Mesenchymal stem cell (in vitro differentiated cells and primary cell): ENCODE data around the gene RERE.

ENCODE experiments used
- DNase-seq: peaks from one replicate; pipeline ENCODE4 v3.0.0-alpha.2; 2013
- H2AFZ ChIP-seq: one replicate; pipeline ENCODE4 v1.6.1; 2013; ENCODE audit warnings: low read depth, mild to moderate bottlenecking, control low read depth, inconsistent platforms, low read length, moderate library complexity
- H2AK5ac ChIP-seq: 2 replicates; pipeline ENCODE4 v1.6.1; 2013; ENCODE audit warnings: low read length, moderate library complexity, mild to moderate bottlenecking, inconsistent platforms; ENCODE audit not compliant: severe bottlenecking
- H2BK120ac ChIP-seq: one replicate; pipeline ENCODE4 v1.6.1; 2013; ENCODE audit warnings: low read depth, mild to moderate bottlenecking, inconsistent platforms, low read length, moderate library complexity
- H2BK12ac ChIP-seq, 2 experiments: one replicate each; pipeline ENCODE4 v1.6.1; 2013; ENCODE audit warnings: inconsistent platforms in 2 of 2, low read length in 2 of 2, mild to moderate bottlenecking in 2 of 2, moderate library complexity in 2 of 2, control low read depth in 1 of 2
- H2BK15ac ChIP-seq: one replicate; pipeline ENCODE4 v1.6.1; 2013; ENCODE audit warnings: mild to moderate bottlenecking, low read depth, inconsistent platforms; ENCODE audit not compliant: poor library complexity, severe bottlenecking
- H2BK5ac ChIP-seq: 2 replicates; pipeline ENCODE4 v1.6.1; 2013; ENCODE audit warnings: low read depth, mild to moderate bottlenecking, low read length, control low read depth, inconsistent platforms; ENCODE audit not compliant: poor library complexity, severe bottlenecking
- H3K14ac ChIP-seq, 2 experiments: one replicate each; pipeline ENCODE4 v1.6.1; 2013; ENCODE audit warnings: inconsistent platforms in 2 of 2, low read length in 2 of 2, control low read depth in 1 of 2, mild to moderate bottlenecking in 1 of 2, moderate library complexity in 1 of 2
- H3K18ac ChIP-seq, 2 experiments: one replicate each; pipeline ENCODE4 v1.6.1; 2013; ENCODE audit warnings: inconsistent platforms in 2 of 2, low read length in 2 of 2, control low read depth in 1 of 2, low read depth in 1 of 2, mild to moderate bottlenecking in 1 of 2
- H3K23ac ChIP-seq, 2 experiments: one replicate each; pipeline ENCODE4 v1.6.1; 2013; ENCODE audit warnings: inconsistent platforms in 2 of 2, low read length in 2 of 2, mild to moderate bottlenecking in 2 of 2, moderate library complexity in 2 of 2, control low read depth in 1 of 2
- H3K27ac ChIP-seq: 2 replicates; pipeline ENCODE4 v1.5.1; 2013; ENCODE audit warnings: mild to moderate bottlenecking, moderate library complexity, low read length, control low read depth, inconsistent platforms; ENCODE audit not compliant: poor library complexity, severe bottlenecking
- H3K27me3 ChIP-seq, 2 experiments: 2 replicates each; pipeline versions ENCODE4 v1.6.1 to v1.7.0; 2013; ENCODE audit warnings: low read length in 2 of 2, mild to moderate bottlenecking in 2 of 2, moderate library complexity in 2 of 2, control low read depth in 1 of 2, inconsistent platforms in 1 of 2; ENCODE audit not compliant: control insufficient read depth in 1 of 2, insufficient read depth in 1 of 2
- H3K36me3 ChIP-seq, 2 experiments: 2 replicates each; pipeline versions ENCODE4 v1.6.1 to v1.7.0; 2013; ENCODE audit warnings: low read length in 2 of 2, control low read depth in 1 of 2, inconsistent platforms in 1 of 2, low read depth in 1 of 2, mild to moderate bottlenecking in 1 of 2; ENCODE audit not compliant: insufficient read depth in 2 of 2, control insufficient read depth in 1 of 2
- H3K4ac ChIP-seq, 2 experiments: one replicate each; pipeline ENCODE4 v1.6.1; 2013; ENCODE audit warnings: inconsistent platforms in 2 of 2, low read length in 2 of 2, mild to moderate bottlenecking in 2 of 2, moderate library complexity in 2 of 2, control low read depth in 1 of 2, low read depth in 1 of 2
- H3K4me1 ChIP-seq: 2 replicates; pipeline ENCODE4 v1.6.1; 2013; ENCODE audit warnings: low read depth, low read length, control low read depth; ENCODE audit not compliant: control insufficient read depth, insufficient read depth
- H3K4me2 ChIP-seq: 2 replicates; pipeline ENCODE4 v1.6.1; 2013; ENCODE audit warnings: low read length, mild to moderate bottlenecking, inconsistent platforms; ENCODE audit not compliant: poor library complexity, severe bottlenecking
- H3K4me3 ChIP-seq, 2 experiments: 2 replicates each; pipeline versions ENCODE4 v1.5.1 to v1.7.0; 2013; ENCODE audit warnings: low read length in 2 of 2, mild to moderate bottlenecking in 2 of 2, control low read depth in 1 of 2, low read depth in 1 of 2; ENCODE audit not compliant: insufficient read depth in 1 of 2
- H3K79me1 ChIP-seq: replicated peaks from 2 replicates; pipeline ENCODE4 v1.6.1; 2013; ENCODE audit warnings: mild to moderate bottlenecking, control low read depth, low read length, inconsistent platforms; ENCODE audit not compliant: poor library complexity, severe bottlenecking
- H3K9ac ChIP-seq: 2 replicates; pipeline ENCODE4 v1.7.0; 2013; ENCODE audit warnings: mild to moderate bottlenecking, low read length, moderate library complexity
- H3K9me3 ChIP-seq: 2 replicates; pipeline ENCODE4 v1.7.0; 2013; ENCODE audit warnings: mild to moderate bottlenecking, low read length; ENCODE audit not compliant: control insufficient read depth
- H4K8ac ChIP-seq: one replicate; pipeline ENCODE4 v1.6.1; 2013; ENCODE audit warnings: inconsistent platforms, mild to moderate bottlenecking, low read length, moderate library complexity
- H4K91ac ChIP-seq: one replicate; pipeline ENCODE4 v1.6.1; 2013; ENCODE audit warnings: mild to moderate bottlenecking, low read length, inconsistent platforms
- WGBS: methylation state at CpG from one replicate; pipeline ENCODE4 v1.1.7; 2013; ENCODE audit warnings: mixed read lengths; 5-methylcytosine and 5-hydroxymethylcytosine counted together

RERE gene

GRCh38 chr1:8847990-8848389 lies 30.6 kb upstream of the RERE start:
- Histone ChIP-seq H3K27me3 (peaks cover 0 to 17% of the 10 kb centered on the region in 2 experiments), H3K14ac (no peak overlapping the region), H3K4me3 (no peak overlapping the region), H2BK12ac (peak overlapping the region; percentile 43 to 55), H3K79me1 (no peaks in the 10 kb centered on the region), H2AFZ (no peak overlapping the region), H3K4me2 (no peak overlapping the region), H3K18ac (no peak overlapping the region), H3K4me1 (peaks cover 8% of the 10 kb centered on the region), H3K36me3 (no peaks in the 10 kb centered on the region), H3K9ac (no peak overlapping the region), H3K4ac (no peak overlapping the region), H2BK5ac (no peak overlapping the region), H2AK5ac (no peak overlapping the region), H3K23ac (no peak overlapping the region), H2BK15ac (peak overlapping the region; percentile 6), H2BK120ac (no peak overlapping the region), H3K27ac (no peak overlapping the region), H4K91ac (peak overlapping the region; percentile 25), H3K9me3 (peaks cover 6% of the 10 kb centered on the region), H4K8ac (no peak overlapping the region)
- 92% methylated on average over 4 of the region's 5 CpGs for WGBS
- DNase-seq = no peak

DNA sequence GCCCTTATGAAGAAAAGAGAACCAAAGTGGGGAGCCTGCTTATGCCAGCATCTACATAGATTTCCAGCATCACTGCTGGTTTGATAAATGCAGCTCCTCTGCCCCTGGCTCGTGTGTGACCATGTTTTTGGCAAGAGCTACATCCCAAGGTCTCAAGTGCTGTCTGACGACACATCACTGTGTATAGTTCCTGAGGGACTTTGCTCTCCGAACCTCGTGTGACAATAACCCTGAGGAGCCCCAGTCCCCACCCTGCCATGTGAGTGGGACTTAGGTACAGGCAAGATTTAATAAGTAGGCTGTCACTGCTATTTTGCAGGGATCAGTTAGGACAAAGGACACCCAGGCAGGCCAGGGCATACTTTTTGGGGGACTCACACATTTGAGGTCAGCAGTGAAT lies 28.8 kb upstream of the RERE start:
- Histone ChIP-seq H2BK120ac (no peak overlapping the region), H3K4me2 (no peak overlapping the region), H3K14ac (no peak overlapping the region), H2AK5ac (no peak overlapping the region), H3K4me3 (no peak overlapping the region), H3K9me3 (peaks cover 9% of the 10 kb centered on the region), H3K4ac (no peak overlapping the region), H3K23ac (no peak overlapping the region), H2BK15ac (no peak overlapping the region), H3K79me1 (no peaks in the 10 kb centered on the region), H2BK12ac (no peak overlapping the region), H3K9ac (no peak overlapping the region), H4K91ac (no peak overlapping the region), H3K4me1 (peaks cover 6% of the 10 kb centered on the region), H2AFZ (no peak overlapping the region), H2BK5ac (no peak overlapping the region), H3K27me3 (peaks cover 0 to 18% of the 10 kb centered on the region in 2 experiments), H4K8ac (no peak overlapping the region), H3K36me3 (no peaks in the 10 kb centered on the region), H3K18ac (peak overlapping the region in 1 of 2 experiments; percentile 38), H3K27ac (no peak overlapping the region)
- WGBS = 83% methylated on average over 4 of the region's 4 CpGs
- DNase-seq = no peak

DNA sequence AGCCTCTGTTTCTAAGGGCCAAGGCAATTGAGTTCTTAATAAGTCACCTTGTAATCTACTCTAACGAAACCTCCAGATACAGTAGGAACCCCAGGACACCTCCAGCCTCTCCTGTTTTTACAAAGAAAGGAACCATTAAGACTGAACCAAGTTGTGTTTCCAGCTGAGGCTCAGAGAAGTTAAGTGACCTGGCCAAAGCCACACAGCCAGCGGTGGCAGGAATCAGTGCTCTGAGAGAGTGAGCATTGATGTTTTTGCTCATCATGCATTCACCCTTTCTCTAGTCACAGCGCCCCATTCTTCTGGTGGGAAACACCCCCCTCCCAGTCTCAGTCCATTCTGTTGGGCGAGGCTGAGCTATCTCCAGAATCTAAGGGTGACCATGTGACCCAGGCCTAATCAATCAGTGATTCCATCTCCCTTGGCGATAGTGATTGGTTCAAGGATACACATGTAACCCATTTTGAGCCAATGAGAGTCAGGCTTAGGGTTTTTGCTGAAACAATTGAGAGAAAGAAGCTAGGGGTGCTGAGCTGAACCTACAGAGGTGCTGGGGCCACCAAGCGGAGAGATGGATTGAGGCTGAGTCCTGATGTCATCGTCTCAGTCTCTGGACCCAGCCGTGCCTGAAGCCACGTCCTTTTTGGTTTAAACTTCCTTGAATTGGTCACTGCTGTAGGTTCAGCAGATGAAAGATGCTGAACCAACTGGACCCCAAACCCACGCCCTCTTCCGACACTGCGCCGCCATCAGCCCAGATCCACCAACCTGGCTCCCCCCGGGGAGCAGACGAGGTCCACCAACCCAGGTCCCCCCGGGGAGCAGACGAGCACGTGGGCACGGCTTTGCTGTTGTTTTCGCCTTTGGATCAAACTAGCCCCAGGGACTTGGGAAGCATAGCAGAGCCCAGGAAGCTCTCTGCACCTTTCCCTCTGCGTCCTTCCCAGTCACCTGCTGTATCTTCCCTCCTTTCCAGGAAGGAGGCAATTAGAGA lies 28.0 kb upstream of the RERE start:
- H4K91ac ChIP-seq = no peak overlapping the region
- no peak overlapping the region for H3K4ac ChIP-seq
- no peak overlapping the region for H2BK15ac ChIP-seq
- H2AFZ ChIP-seq = no peak overlapping the region
- H3K18ac ChIP-seq = no peak overlapping the region
- H3K14ac ChIP-seq = no peak overlapping the region
- no peak overlapping the region for H3K23ac ChIP-seq
- no peak overlapping the region for H2BK5ac ChIP-seq
- no peak overlapping the region for H2AK5ac ChIP-seq
- no peak overlapping the region for H3K4me2 ChIP-seq
- no peak overlapping the region for H2BK12ac ChIP-seq
- H2BK120ac ChIP-seq = no peak overlapping the region
- no peaks in the 10 kb centered on the region for H3K79me1 ChIP-seq
- DNase-seq = no peak
- H3K9ac ChIP-seq = no peak overlapping the region
- peaks cover 9% of the 10 kb centered on the region for H3K9me3 ChIP-seq
- H4K8ac ChIP-seq = no peak overlapping the region
- H3K4me1 ChIP-seq = peaks cover 6% of the 10 kb centered on the region
- no peak overlapping the region for H3K27ac ChIP-seq
- no peak overlapping the region for H3K4me3 ChIP-seq
- 92% methylated on average over 21 of the region's 21 CpGs for WGBS
- no peaks in the 10 kb centered on the region for H3K36me3 ChIP-seq
- peaks cover 0 to 18% of the 10 kb centered on the region in 2 experiments for H3K27me3 ChIP-seq

GRCh38 chr1:8844501-8845006 lies 27.1 kb upstream of the RERE start:
- Histone ChIP-seq H3K36me3 (no peaks in the 10 kb centered on the region), H3K14ac (no peak overlapping the region), H3K4me2 (no peak overlapping the region), H4K8ac (no peak overlapping the region), H2BK120ac (no peak overlapping the region), H3K18ac (peak overlapping the region in 1 of 2 experiments; percentile 54), H3K27ac (no peak overlapping the region), H3K9ac (no peak overlapping the region), H3K79me1 (no peaks in the 10 kb centered on the region), H4K91ac (no peak overlapping the region), H2AK5ac (no peak overlapping the region), H3K4me1 (peaks cover 6% of the 10 kb centered on the region), H2BK5ac (no peak overlapping the region), H2BK15ac (no peak overlapping the region), H3K4me3 (no peak overlapping the region), H2AFZ (no peak overlapping the region), H3K9me3 (peaks cover 9% of the 10 kb centered on the region), H3K23ac (no peak overlapping the region), H3K4ac (no peak overlapping the region), H3K27me3 (peaks cover 0 to 18% of the 10 kb centered on the region in 2 experiments), H2BK12ac (no peak overlapping the region)
- 74% methylated on average over 7 of the region's 7 CpGs for WGBS
- peak; percentile 61 for DNase-seq
